Measurements from ENCODE around the gene ATAT1. TPM values are rescaled to one million over a fixed set of nuclear protein-coding genes. Genes with fewer than 3 reads are reported as not detected.

ATAT1 gene
- total RNA-seq, 2 donors from 2014 or later = 31.6 to 38.0 TPM

GRCh38 chr6:30683183-30683979 lies 56.7 kb downstream of the ATAT1 start:
- Histone ChIP-seq H3K4me3 (ENCODE audit: low read length) (peak overlapping the region; percentile 95), H3K9me3 (ENCODE audit: control insufficient read depth, low read length) (no peaks in the 10 kb centered on the region), H3K4me1 (ENCODE audit: control insufficient read depth, insufficient read depth, low read length) (peaks cover 18% of the 10 kb centered on the region), H3K27ac (ENCODE audit: low read depth, low read length) (no peak overlapping the region), H3K36me3 (ENCODE audit: control insufficient read depth, insufficient read depth, low read length) (peaks cover 21% of the 10 kb centered on the region), H3K9ac (ENCODE audit: extremely low read depth, low read length, poor library complexity, severe bottlenecking) (peak overlapping the region; percentile 31), H3K27me3 (ENCODE audit: control insufficient read depth, insufficient read depth, low read length, poor library complexity, severe bottlenecking) (no peaks in the 10 kb centered on the region)
- Mint-ChIP-seq H3K27me3 (ENCODE audit: insufficient read depth) (no peaks in the 10 kb centered on the region), H3K4me3 (peak overlapping the region; percentile 75), H3K36me3 (ENCODE audit: low read depth) (peaks cover 23% of the 10 kb centered on the region), H3K9me3 (no peaks in the 10 kb centered on the region), H3K4me1 (peaks cover 62% of the 10 kb centered on the region), H3K27ac (peak overlapping the region; percentile 61)
- no peak for DNase-seq
- WGBS, 2 experiments (ENCODE audit: insufficient coverage in 1 of 2, insufficient read length in 1 of 2) = 35 to 45% methylated on average over 4 to 7 of the region's 7 CpGs
- TF ChIP-seq CTCF (conservative IDR thresholded peaks at IDR 0.05) = no peak

GRCh38 chr6:30683980-30684338 lies 57.3 kb downstream of the ATAT1 start:
- WGBS, 2 experiments (ENCODE audit: insufficient coverage in 1 of 2, insufficient read length in 1 of 2) = 49 to 75% methylated on average over 1 to 2 of the region's 2 CpGs
- H3K4me3 Mint-ChIP-seq = peak overlapping the region; percentile 75

GRCh38 chr6:30684386-30685156 lies 57.9 kb downstream of the ATAT1 start:
- WGBS, 2 experiments (ENCODE audit: insufficient coverage in 1 of 2, insufficient read length in 1 of 2) = 60 to 70% methylated on average over 7 to 19 of the region's 21 CpGs

More at GRCh38 chr6:30683980-30684338, 57.3 kb downstream of the ATAT1 start:
- no peak overlapping the region for H3K27ac Mint-ChIP-seq
- H3K36me3 Mint-ChIP-seq (ENCODE audit: low read depth) = peaks cover 18% of the 10 kb centered on the region
- no peak overlapping the region for H3K27ac ChIP-seq (ENCODE audit: low read depth, low read length)
- peak overlapping the region; percentile 95 for H3K4me3 ChIP-seq (ENCODE audit: low read length)
- TF ChIP-seq CTCF (conservative IDR thresholded peaks at IDR 0.05) = no peak
- no peaks in the 10 kb centered on the region for H3K9me3 ChIP-seq (ENCODE audit: control insufficient read depth, low read length)
- peaks cover 18% of the 10 kb centered on the region for H3K4me1 ChIP-seq (ENCODE audit: control insufficient read depth, insufficient read depth, low read length)
- H3K4me1 Mint-ChIP-seq = peaks cover 65% of the 10 kb centered on the region
- no peaks in the 10 kb centered on the region for H3K27me3 Mint-ChIP-seq (ENCODE audit: insufficient read depth)
- H3K9me3 Mint-ChIP-seq = no peaks in the 10 kb centered on the region
- no peak for DNase-seq
- H3K36me3 ChIP-seq (ENCODE audit: control insufficient read depth, insufficient read depth, low read length) = peaks cover 15% of the 10 kb centered on the region
- H3K9ac ChIP-seq (ENCODE audit: extremely low read depth, low read length, poor library complexity, severe bottlenecking) = peak overlapping the region; percentile 31
- no peaks in the 10 kb centered on the region for H3K27me3 ChIP-seq (ENCODE audit: control insufficient read depth, insufficient read depth, low read length, poor library complexity, severe bottlenecking)

More at GRCh38 chr6:30684386-30685156, 57.9 kb downstream of the ATAT1 start:
- no peaks in the 10 kb centered on the region for H3K9me3 ChIP-seq (ENCODE audit: control insufficient read depth, low read length)
- peaks cover 17% of the 10 kb centered on the region for H3K36me3 Mint-ChIP-seq (ENCODE audit: low read depth)
- H3K27ac Mint-ChIP-seq = peak overlapping the region; percentile 39
- no peaks in the 10 kb centered on the region for H3K27me3 Mint-ChIP-seq (ENCODE audit: insufficient read depth)
- no peak for TF ChIP-seq CTCF (conservative IDR thresholded peaks at IDR 0.05)
- peaks cover 63% of the 10 kb centered on the region for H3K4me1 Mint-ChIP-seq
- peak overlapping the region; percentile 95 for H3K4me3 ChIP-seq (ENCODE audit: low read length)
- H3K9me3 Mint-ChIP-seq = no peaks in the 10 kb centered on the region
- H3K9ac ChIP-seq (ENCODE audit: extremely low read depth, low read length, poor library complexity, severe bottlenecking) = peak overlapping the region; percentile 31
- peaks cover 13% of the 10 kb centered on the region for H3K36me3 ChIP-seq (ENCODE audit: control insufficient read depth, insufficient read depth, low read length)
- no peak overlapping the region for H3K27ac ChIP-seq (ENCODE audit: low read depth, low read length)
- H3K4me1 ChIP-seq (ENCODE audit: control insufficient read depth, insufficient read depth, low read length) = peaks cover 18% of the 10 kb centered on the region
- H3K4me3 Mint-ChIP-seq = peak overlapping the region; percentile 75
- DNase-seq = no peak
- no peaks in the 10 kb centered on the region for H3K27me3 ChIP-seq (ENCODE audit: control insufficient read depth, insufficient read depth, low read length, poor library complexity, severe bottlenecking)
